GF-D8 (cell line): ENCODE measurements around the gene SUSD1.
A peak's percentile ranks its signal among the peaks of the same experiment; 100 is the strongest.

Experiments
- DNase-seq: peaks from one replicate; lab custom pipeline; 2025; lab: John Stamatoyannopoulos, UW

The SUSD1 gene

GRCh38 chr9:112041536-112042243, 133.4 kb downstream of the SUSD1 start:
- DNase-seq = no peak

GRCh38 chr9:112041199-112041535, 133.9 kb downstream of the SUSD1 start:
- no peak for DNase-seq

- DNase-seq = no peak
These were observed 137.1 kb downstream of the SUSD1 start for GRCh38 chr9:112038017-112038408.

- peak; percentile 49 for DNase-seq
These were observed 137.6 kb downstream of the SUSD1 start for GRCh38 chr9:112037281-112038016.

- DNase-seq = no peak
These were observed 139.8 kb downstream of the SUSD1 start for GRCh38 chr9:112035166-112035826.

GRCh38 chr9:112034216-112034611, 140.9 kb downstream of the SUSD1 start:
- DNase-seq = no peak

- DNase-seq = no peak
These were observed 141.6 kb downstream of the SUSD1 start for GRCh38 chr9:112033237-112034215.

- DNase-seq = no peak
These were observed 142.4 kb downstream of the SUSD1 start for GRCh38 chr9:112032743-112033142.

- no peak for DNase-seq
These were observed 143.1 kb downstream of the SUSD1 start for GRCh38 chr9:112032009-112032408.

GRCh38 chr9:112031400-112031799, 143.7 kb downstream of the SUSD1 start:
- DNase-seq = no peak

GRCh38 chr9:112029921-112030444, 145.1 kb downstream of the SUSD1 start:
- DNase-seq = no peak

GRCh38 chr9:112028242-112029221, 146.6 kb downstream of the SUSD1 start:
- no peak for DNase-seq

GRCh38 chr9:112025850-112026249, 149.2 kb downstream of the SUSD1 start:
- DNase-seq = no peak

GRCh38 chr9:112021742-112022141, 153.4 kb downstream of the SUSD1 start:
- DNase-seq = no peak

GRCh38 chr9:112020680-112021596, 154.2 kb downstream of the SUSD1 start:
- DNase-seq = no peak

- DNase-seq = no peak
These were observed 157.2 kb downstream of the SUSD1 start for GRCh38 chr9:112017878-112018277.

- no peak for DNase-seq
These were observed 159.4 kb downstream of the SUSD1 start for GRCh38 chr9:112015736-112016135.

GRCh38 chr9:112015149-112015548, 159.9 kb downstream of the SUSD1 start:
- no peak for DNase-seq

- DNase-seq = no peak
These were observed 161.8 kb downstream of the SUSD1 start for GRCh38 chr9:112013266-112013665.
